WTC11 (cell line): ENCODE results near the gene AMOTL1. TPM values are rescaled to one million over a fixed set of nuclear protein-coding genes. Genes with fewer than 3 reads are reported as not detected.

Experiments used
- ATAC-seq: fragments of 200-7000 bp; cut with Tn5 transposase; 2 replicates; pipeline ENCODE4 v1.10.0; 2021; ENCODE audit warnings: mild to moderate bottlenecking, moderate library complexity
- CTCF ChIA-PET: fragments of 300-600 bp; sonication (Branson Sonifier 250); formaldehyde crosslinking; loops from one replicate; lab custom pipeline; 2021; ENCODE audit warnings: antibody characterized with exemption; lab: Charles Lee
- POLR2A ChIA-PET: fragments of 350-600 bp; sonication (Branson Sonifier 250); formaldehyde crosslinking; loops from one replicate; lab custom pipeline; 2021; ENCODE audit warnings: antibody characterized with exemption; lab: Charles Lee
- DNase-seq: peaks from one replicate; pipeline ENCODE4 v3.0.0; 2021; ENCODE audit warnings: low spot score
- H3K27ac Mint-ChIP-seq: 2 replicates; pipeline ENCODE4 v1.8.0; 2021; ENCODE audit warnings: mixed read lengths
- H3K27me3 Mint-ChIP-seq: 2 replicates; pipeline ENCODE4 v1.8.0; 2021; ENCODE audit warnings: low read depth, mild to moderate bottlenecking, moderate library complexity, mixed read lengths
- H3K36me3 Mint-ChIP-seq: 2 replicates; pipeline ENCODE4 v1.8.0; 2021; ENCODE audit warnings: mixed read lengths
- H3K4me1 Mint-ChIP-seq: 2 replicates; pipeline ENCODE4 v1.8.0; 2022; ENCODE audit warnings: mixed read lengths
- H3K4me3 Mint-ChIP-seq: 2 replicates; pipeline ENCODE4 v1.8.0; 2021; ENCODE audit warnings: mild to moderate bottlenecking, moderate library complexity, mixed read lengths
- H3K9me3 Mint-ChIP-seq: 2 replicates; pipeline ENCODE4 v1.8.0; 2021; ENCODE audit warnings: mixed read lengths
- ETV6 ChIP-seq: sonication (generic); formaldehyde crosslinking; IDR thresholded peaks from 2 replicates; pipeline ENCODE4 v1.8.1; 2022; ENCODE audit warnings: mild to moderate bottlenecking, missing genetic modification reagents
- HMGA2 ChIP-seq: fragments of 250-450 bp; sonication (Bioruptor Pico); IDR thresholded peaks from 2 replicates; pipeline ENCODE4 v1.4.0; 2021; ENCODE audit warnings: mild to moderate bottlenecking, moderate library complexity
- RELA ChIP-seq: sonication (generic); formaldehyde crosslinking; IDR thresholded peaks from 2 replicates; pipeline ENCODE4 v1.8.1; 2022; ENCODE audit warnings: missing genetic modification reagents, mild to moderate bottlenecking, borderline replicate concordance
- TEAD1 ChIP-seq: sonication (generic); formaldehyde crosslinking; IDR thresholded peaks from 2 replicates; pipeline ENCODE4 v1.8.0; 2022; ENCODE audit warnings: mild to moderate bottlenecking, missing genetic modification reagents
- ZNF232 ChIP-seq: sonication (generic); formaldehyde crosslinking; IDR thresholded peaks from 2 replicates; pipeline ENCODE4 v1.8.0; 2022; ENCODE audit warnings: mild to moderate bottlenecking, missing genetic modification reagents
- ZNF263 ChIP-seq: sonication (generic); formaldehyde crosslinking; IDR thresholded peaks from 2 replicates; pipeline ENCODE4 v1.8.1; 2022; ENCODE audit warnings: low read depth, mild to moderate bottlenecking, moderate library complexity, missing genetic modification reagents
- ZNF416 ChIP-seq: fragments of 250-450 bp; sonication (Bioruptor Pico); IDR thresholded peaks from 2 replicates; pipeline ENCODE4 v1.9.0; 2021; ENCODE audit warnings: mild to moderate bottlenecking, inconsistent platforms
- total RNA-seq: library from RNA; stranded (reverse); gene quantifications from 3 replicates; pipeline ENCODE4 v1.2.3, GENCODE V29; 2021
- TF ChIP-seq, protein P1 (sequence below): sonication (generic); formaldehyde crosslinking; IDR thresholded peaks from 2 replicates; pipeline ENCODE4 v1.8.0; 2022; ENCODE audit warnings: mild to moderate bottlenecking, missing genetic modification reagents
- TF ChIP-seq, protein P2 (sequence below): sonication (generic); formaldehyde crosslinking; IDR thresholded peaks from 2 replicates; pipeline ENCODE4 v1.8.1; 2022; ENCODE audit warnings: mild to moderate bottlenecking, missing genetic modification reagents, moderate library complexity, borderline replicate concordance
- TF ChIP-seq, protein P3 (sequence below): fragments of 200-600 bp; IDR thresholded peaks from 2 replicates; pipeline ENCODE4 v1.8.0; 2022; ENCODE audit warnings: antibody characterized with exemption
- TF ChIP-seq, protein P4 (sequence below): sonication (generic); formaldehyde crosslinking; IDR thresholded peaks from 2 replicates; pipeline ENCODE4 v1.8.1; 2023; ENCODE audit warnings: mild to moderate bottlenecking, missing genetic modification reagents
- TF ChIP-seq, protein P5 (sequence below): sonication (generic); formaldehyde crosslinking; IDR thresholded peaks from 2 replicates; pipeline ENCODE4 v1.8.1; 2023; ENCODE audit warnings: mild to moderate bottlenecking, moderate library complexity, missing genetic modification reagents

Gene AMOTL1
- total RNA-seq, 1 experiment from 2014 or later: 39.8 TPM

DNA sequence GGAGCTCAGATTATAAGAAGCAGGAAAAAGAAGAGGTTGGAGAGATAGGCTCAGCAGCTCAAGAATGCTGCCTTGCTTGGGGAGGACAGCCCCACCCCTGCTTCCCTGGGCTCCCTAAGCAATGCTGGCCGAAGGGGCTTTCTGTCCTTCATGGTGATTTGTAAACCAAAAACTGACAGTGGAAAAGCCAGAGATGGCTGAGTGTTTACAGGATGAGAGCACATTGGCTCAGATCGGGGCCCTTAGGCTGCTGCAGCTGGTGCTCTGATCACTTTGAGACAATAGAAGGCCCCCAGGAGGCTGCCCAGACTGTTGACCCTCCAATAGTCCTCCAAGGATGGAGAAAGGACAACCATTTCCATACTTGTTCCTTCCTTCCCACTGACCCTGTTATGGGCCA is 28.8 kb upstream of the AMOTL1 start:
- DNase-seq (no peak), ATAC-seq (no peak)
- Mint-ChIP-seq H3K36me3 (no peaks in the 10 kb centered on the region), H3K27ac (no peak overlapping the region), H3K4me1 (peaks cover 45% of the 10 kb centered on the region), H3K4me3 (no peak overlapping the region), H3K9me3 (no peaks in the 10 kb centered on the region), H3K27me3 (peaks cover 23% of the 10 kb centered on the region)
- TF ChIP-seq, protein P1, sequence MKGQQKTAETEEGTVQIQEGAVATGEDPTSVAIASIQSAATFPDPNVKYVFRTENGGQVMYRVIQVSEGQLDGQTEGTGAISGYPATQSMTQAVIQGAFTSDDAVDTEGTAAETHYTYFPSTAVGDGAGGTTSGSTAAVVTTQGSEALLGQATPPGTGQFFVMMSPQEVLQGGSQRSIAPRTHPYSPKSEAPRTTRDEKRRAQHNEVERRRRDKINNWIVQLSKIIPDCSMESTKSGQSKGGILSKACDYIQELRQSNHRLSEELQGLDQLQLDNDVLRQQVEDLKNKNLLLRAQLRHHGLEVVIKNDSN (CRISPR knock-in tag): no peak
- TF ChIP-seq, protein P2, sequence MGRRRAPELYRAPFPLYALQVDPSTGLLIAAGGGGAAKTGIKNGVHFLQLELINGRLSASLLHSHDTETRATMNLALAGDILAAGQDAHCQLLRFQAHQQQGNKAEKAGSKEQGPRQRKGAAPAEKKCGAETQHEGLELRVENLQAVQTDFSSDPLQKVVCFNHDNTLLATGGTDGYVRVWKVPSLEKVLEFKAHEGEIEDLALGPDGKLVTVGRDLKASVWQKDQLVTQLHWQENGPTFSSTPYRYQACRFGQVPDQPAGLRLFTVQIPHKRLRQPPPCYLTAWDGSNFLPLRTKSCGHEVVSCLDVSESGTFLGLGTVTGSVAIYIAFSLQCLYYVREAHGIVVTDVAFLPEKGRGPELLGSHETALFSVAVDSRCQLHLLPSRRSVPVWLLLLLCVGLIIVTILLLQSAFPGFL (CRISPR knock-in tag): no peak
- ChIA-PET POLR2A (interaction anchor here (0.5 kb wide), 1 partner anchor 110 kb away, joined by 4 read pairs; no protein-coding TSS in a partner anchor), CTCF (interaction anchor here (4.3 kb wide), 1 partner anchor 116 kb away, joined by 30 read pairs; no protein-coding TSS in a partner anchor)

DNA sequence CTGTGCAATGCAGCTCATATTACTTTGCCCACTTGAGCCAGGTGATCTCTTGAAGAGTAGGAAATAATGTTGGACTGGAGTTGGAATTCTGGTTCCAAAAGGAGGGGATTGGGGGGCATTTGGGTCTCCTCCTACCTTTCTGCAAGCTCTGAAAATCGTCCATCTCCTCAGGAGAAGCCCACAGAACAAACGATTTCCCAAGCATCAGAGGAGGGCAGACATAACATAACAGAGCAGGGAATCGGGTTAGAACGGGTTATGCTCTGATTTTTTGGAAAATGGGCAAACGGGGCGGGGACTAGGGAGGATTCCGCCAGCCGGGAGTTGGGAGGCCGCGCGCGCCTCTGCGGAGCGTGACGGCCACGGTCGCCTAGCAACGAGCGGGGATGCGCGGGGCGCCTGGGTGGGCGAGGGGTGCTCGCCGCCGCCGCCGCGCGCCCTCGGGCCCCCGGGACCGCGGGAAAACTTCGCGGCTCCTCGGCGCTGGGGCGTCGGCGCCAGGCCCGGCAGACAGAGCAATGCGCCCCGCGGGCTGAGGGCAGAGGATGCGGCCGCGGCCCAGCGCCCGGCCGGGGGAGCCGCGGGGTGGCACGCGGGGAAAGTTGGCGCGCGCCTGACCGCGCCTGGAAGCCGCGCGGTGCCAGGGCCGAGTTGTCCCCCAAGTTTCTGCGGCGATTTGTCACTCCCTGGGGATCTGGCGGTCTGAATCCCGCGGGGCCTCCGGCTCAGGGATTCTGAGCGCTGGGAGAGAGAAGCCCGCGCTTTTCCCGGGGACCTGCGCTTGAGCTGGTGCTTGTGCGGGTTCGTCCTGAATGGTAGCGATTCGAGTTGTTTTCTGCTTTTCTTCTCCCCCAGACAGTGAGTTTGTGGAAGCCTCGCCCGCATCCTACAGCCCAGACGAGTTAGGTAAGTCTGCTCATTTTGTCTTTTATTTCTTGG is 27.8 kb upstream of the AMOTL1 start:
- POLR2A ChIA-PET: interaction anchor here (0.5 to 1.2 kb wide), 4 partner anchors 13 to 111 kb away, joined by 3 to 4 read pairs (median 4); no protein-coding TSS in a partner anchor
- Mint-ChIP-seq H3K4me3 (peak overlapping the region; percentile 83), H3K27ac (no peak overlapping the region), H3K4me1 (peaks cover 35% of the 10 kb centered on the region), H3K27me3 (peaks cover 23% of the 10 kb centered on the region)
- TF ChIP-seq ZNF232 (CRISPR knock-in tag): no peak
- 0 out of 2 replicates have a peak, but pooled peaks have one; percentile 21 for TF ChIP-seq RELA (CRISPR knock-in tag)
- TF ChIP-seq, all 79 proteins: peak for 1
- peak; percentile 69 for DNase-seq
- H3K9me3 Mint-ChIP-seq: no peaks in the 10 kb centered on the region
- CTCF ChIA-PET: interaction anchor here (0.8 to 4.3 kb wide), 34 partner anchors 8 to 845 kb away, joined by 3 to 30 read pairs (median 4); partner anchors contain the start of gene AMOTL1
- peak; percentile 26 for ATAC-seq
- H3K36me3 Mint-ChIP-seq: no peaks in the 10 kb centered on the region

DNA sequence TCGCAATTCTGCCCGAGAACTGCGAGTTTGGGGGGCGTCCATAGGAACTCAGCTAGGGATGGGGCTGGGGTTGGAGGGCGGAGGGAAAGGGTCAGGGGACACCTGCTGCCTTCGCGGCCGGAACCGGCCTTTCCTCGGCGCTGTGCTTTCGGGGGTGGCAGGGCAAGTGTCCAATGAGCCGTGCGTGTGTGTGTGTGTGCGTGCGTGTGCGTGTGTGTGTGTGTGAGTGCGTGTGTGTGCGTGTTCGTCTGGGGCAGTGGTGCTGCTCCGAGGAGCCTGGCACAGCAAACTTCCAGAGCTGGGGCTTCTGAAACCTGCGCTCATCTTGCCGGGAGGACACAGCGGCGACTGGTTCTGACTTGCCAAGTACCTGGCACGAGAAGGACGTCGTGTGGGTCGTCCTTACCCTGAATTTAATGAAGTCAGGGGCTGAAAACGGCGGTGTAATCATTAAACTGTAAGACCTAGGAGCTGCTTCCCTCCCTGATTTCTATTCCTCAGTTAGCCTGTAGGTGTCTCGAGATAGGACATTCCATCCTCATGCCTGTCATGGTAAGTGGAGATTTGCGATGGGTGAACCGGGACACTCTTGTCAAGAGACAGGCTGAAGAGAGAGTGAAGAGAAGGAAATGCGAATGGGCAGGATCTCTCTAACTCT is 27.0 kb upstream of the AMOTL1 start:
- ATAC-seq (peak; percentile 82), DNase-seq (peak; percentile 27)
- Mint-ChIP-seq H3K27me3 (peaks cover 23% of the 10 kb centered on the region), H3K4me3 (peak overlapping the region; percentile 83), H3K4me1 (peaks cover 28% of the 10 kb centered on the region), H3K9me3 (no peaks in the 10 kb centered on the region), H3K36me3 (no peaks in the 10 kb centered on the region), H3K27ac (no peak overlapping the region)
- POLR2A ChIA-PET: interaction anchor here (1.0 to 1.2 kb wide), 3 partner anchors 12 to 93 kb away, joined by 3 to 4 read pairs (median 3); no protein-coding TSS in a partner anchor
- CTCF ChIA-PET: interaction anchor here (0.6 to 4.3 kb wide), 37 partner anchors 9 to 846 kb away, joined by 3 to 30 read pairs (median 3); partner anchors contain the start of gene AMOTL1
- TF ChIP-seq, protein P3, sequence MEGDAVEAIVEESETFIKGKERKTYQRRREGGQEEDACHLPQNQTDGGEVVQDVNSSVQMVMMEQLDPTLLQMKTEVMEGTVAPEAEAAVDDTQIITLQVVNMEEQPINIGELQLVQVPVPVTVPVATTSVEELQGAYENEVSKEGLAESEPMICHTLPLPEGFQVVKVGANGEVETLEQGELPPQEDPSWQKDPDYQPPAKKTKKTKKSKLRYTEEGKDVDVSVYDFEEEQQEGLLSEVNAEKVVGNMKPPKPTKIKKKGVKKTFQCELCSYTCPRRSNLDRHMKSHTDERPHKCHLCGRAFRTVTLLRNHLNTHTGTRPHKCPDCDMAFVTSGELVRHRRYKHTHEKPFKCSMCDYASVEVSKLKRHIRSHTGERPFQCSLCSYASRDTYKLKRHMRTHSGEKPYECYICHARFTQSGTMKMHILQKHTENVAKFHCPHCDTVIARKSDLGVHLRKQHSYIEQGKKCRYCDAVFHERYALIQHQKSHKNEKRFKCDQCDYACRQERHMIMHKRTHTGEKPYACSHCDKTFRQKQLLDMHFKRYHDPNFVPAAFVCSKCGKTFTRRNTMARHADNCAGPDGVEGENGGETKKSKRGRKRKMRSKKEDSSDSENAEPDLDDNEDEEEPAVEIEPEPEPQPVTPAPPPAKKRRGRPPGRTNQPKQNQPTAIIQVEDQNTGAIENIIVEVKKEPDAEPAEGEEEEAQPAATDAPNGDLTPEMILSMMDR: peak; percentile 33; the same call in 1 of the 2 replicates
- peak; percentile 79; the same call in 1 of the 2 replicates for TF ChIP-seq ETV6 (CRISPR knock-in tag)
- no peak for TF ChIP-seq ZNF263 (CRISPR knock-in tag)
- 0 out of 2 replicates have a peak, but pooled peaks have one; percentile 43 for TF ChIP-seq TEAD1
- TF ChIP-seq, protein P1 (CRISPR knock-in tag): no peak
- TF ChIP-seq ZNF416 (CRISPR knock-in tag): no peak
- TF ChIP-seq, protein P2 (CRISPR knock-in tag): no peak
- TF ChIP-seq, protein P4, sequence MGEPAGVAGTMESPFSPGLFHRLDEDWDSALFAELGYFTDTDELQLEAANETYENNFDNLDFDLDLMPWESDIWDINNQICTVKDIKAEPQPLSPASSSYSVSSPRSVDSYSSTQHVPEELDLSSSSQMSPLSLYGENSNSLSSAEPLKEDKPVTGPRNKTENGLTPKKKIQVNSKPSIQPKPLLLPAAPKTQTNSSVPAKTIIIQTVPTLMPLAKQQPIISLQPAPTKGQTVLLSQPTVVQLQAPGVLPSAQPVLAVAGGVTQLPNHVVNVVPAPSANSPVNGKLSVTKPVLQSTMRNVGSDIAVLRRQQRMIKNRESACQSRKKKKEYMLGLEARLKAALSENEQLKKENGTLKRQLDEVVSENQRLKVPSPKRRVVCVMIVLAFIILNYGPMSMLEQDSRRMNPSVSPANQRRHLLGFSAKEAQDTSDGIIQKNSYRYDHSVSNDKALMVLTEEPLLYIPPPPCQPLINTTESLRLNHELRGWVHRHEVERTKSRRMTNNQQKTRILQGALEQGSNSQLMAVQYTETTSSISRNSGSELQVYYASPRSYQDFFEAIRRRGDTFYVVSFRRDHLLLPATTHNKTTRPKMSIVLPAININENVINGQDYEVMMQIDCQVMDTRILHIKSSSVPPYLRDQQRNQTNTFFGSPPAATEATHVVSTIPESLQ: no peak
- TF ChIP-seq HMGA2 (CRISPR knock-in tag): no peak
- TF ChIP-seq, protein P5, sequence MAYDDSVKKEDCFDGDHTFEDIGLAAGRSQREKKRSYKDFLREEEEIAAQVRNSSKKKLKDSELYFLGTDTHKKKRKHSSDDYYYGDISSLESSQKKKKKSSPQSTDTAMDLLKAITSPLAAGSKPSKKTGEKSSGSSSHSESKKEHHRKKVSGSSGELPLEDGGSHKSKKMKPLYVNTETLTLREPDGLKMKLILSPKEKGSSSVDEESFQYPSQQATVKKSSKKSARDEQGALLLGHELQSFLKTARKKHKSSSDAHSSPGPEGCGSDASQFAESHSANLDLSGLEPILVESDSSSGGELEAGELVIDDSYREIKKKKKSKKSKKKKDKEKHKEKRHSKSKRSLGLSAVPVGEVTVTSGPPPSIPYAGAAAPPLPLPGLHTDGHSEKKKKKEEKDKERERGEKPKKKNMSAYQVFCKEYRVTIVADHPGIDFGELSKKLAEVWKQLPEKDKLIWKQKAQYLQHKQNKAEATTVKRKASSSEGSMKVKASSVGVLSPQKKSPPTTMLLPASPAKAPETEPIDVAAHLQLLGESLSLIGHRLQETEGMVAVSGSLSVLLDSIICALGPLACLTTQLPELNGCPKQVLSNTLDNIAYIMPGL: no peak
